HG02642 (cell line): ENCODE data around the gene CFP.
"Not testable (repeated sequence)": the region's sequence is repeated elsewhere in the genome, so short reads cannot be mapped to it uniquely, and the experiment has no call there.

Experiments used
- ATAC-seq: cut with Tn5 transposase; IDR thresholded peaks from one replicate; pipeline ENCODE4 v1.9.1; 2021; ENCODE audit warnings: mild to moderate bottlenecking; ENCODE audit not compliant: unreplicated experiment, poor library complexity

The CFP gene

GRCh38 chrX:47608130-47608810 lies 21.5 kb downstream of the CFP start:
- no peak for ATAC-seq

GRCh38 chrX:47607091-47607490 lies 22.6 kb downstream of the CFP start:
- no peak for ATAC-seq

GRCh38 chrX:47605024-47605423 lies 24.7 kb downstream of the CFP start:
- no peak for ATAC-seq

- ATAC-seq, result not testable (repeated sequence)
Measured at GRCh38 chrX:47603125-47603524, 26.6 kb downstream of the CFP start.

GRCh38 chrX:47597222-47597621 lies 32.5 kb downstream of the CFP start:
- no peak for ATAC-seq

GRCh38 chrX:47596256-47596655 lies 33.5 kb downstream of the CFP start:
- ATAC-seq, result no peak

GRCh38 chrX:47595716-47596251 lies 33.9 kb downstream of the CFP start:
- no peak for ATAC-seq

GRCh38 chrX:47593522-47593921 lies 36.2 kb downstream of the CFP start:
- ATAC-seq, result no peak

GRCh38 chrX:47590984-47591383 lies 38.7 kb downstream of the CFP start:
- no peak for ATAC-seq

- no peak for ATAC-seq
Measured at GRCh38 chrX:47587906-47588735, 41.6 kb downstream of the CFP start.

GRCh38 chrX:47587091-47587891 lies 42.4 kb downstream of the CFP start:
- no peak for ATAC-seq

- no peak for ATAC-seq
Measured at GRCh38 chrX:47586043-47586787, 43.5 kb downstream of the CFP start.

GRCh38 chrX:47585273-47585672 lies 44.5 kb downstream of the CFP start:
- ATAC-seq, result no peak

- no peak for ATAC-seq
Measured at GRCh38 chrX:47584714-47585113, 45.0 kb downstream of the CFP start.

- no peak for ATAC-seq
Measured at GRCh38 chrX:47583240-47583861, 46.4 kb downstream of the CFP start.

- peak; percentile 90 for ATAC-seq
Measured at GRCh38 chrX:47581731-47582647, 47.7 kb downstream of the CFP start, which contains the start of gene TIMP1. TIMP1 (plus strand) TSS chrX:47582436; CDS start chrX:47583416, 980 bp downstream.

GRCh38 chrX:47579537-47579936 lies 50.2 kb downstream of the CFP start:
- ATAC-seq, result no peak

GRCh38 chrX:47578692-47579091 lies 51.0 kb downstream of the CFP start:
- no peak for ATAC-seq
